Measurements from ENCODE around the gene ARL6IP5.

ARL6IP5 gene, protein sequence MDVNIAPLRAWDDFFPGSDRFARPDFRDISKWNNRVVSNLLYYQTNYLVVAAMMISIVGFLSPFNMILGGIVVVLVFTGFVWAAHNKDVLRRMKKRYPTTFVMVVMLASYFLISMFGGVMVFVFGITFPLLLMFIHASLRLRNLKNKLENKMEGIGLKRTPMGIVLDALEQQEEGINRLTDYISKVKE

DNA sequence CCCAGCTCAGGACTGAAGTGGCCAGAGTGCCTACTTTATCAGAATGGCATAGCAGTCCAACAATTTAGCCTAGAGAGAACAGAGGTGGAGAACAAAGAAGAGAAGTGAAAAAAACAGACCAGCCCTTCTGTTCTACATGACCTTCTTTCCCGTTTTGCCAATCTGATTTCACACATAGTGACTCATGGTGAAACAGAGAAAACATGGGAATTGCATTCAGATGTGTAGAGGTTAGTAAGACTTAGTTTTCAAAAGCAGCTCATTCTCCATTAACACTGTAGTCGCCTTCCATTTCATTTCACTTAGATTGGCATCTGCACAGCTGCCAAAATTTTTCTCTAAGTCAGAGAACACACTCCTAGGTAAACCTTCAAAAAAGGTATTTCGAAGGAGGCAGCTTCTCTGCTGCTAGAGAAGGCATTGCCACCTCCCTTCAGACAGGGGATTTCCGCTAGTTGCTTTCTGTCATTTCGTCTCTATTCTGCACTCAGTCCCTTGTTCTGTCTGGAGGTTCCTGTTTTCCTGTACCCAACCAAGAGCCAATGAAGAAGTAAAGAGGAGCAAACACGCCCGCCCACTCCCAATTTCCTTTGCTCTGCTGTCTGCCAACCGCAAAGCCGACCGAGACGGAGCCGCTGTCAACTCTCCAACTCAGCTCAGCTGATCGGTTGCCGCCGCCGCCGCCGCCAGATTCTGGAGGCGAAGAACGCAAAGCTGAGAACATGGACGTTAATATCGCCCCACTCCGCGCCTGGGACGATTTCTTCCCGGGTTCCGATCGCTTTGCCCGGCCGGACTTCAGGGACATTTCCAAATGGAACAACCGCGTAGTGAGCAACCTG lies at the start of gene ARL6IP5:
ARL6IP5 (plus strand) TSS at position 612 of the 842 bp plus-strand sequence; CDS start at position 723, 111 bp downstream.
- DNase-seq: no peak

DNA sequence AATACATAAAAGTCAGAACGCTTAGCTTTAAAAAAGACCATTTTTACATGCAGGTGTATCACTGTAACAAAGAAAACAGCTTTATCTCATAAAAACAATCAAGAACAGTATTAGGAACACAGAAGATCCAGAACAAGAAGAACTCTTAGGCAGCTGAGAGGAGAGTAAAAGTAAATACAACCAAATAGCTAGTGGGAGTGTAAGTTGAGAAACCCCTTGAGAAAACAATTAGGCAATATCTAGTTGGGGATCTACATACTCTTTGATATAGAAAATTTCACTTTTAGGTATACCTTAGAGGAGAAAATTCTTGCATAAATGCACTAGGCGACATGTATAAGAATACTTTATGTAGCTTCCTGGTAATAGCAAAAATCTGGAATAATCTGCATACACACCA lies 40.1 kb upstream of the ARL6IP5 start:
- no peak for DNase-seq

DNA sequence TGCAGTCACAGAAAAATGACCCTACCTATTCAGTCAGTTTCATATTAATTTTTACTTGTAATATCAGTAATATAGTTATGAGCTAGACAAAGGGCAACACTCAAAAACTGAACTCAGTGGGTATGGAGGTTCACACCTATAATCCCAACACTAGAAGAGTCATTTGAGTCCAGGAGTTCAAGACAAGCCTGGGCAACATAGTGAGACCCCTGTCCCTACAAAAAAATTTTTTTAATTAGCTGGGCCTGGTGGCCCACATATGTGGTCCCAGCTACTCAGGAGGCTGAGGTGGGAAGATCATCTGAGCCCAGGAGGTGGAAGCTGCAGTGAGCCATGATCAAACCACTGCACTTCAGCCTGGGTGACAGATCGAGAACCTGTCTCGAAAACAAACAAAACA lies 35.7 kb upstream of the ARL6IP5 start:
- no peak for DNase-seq

DNA sequence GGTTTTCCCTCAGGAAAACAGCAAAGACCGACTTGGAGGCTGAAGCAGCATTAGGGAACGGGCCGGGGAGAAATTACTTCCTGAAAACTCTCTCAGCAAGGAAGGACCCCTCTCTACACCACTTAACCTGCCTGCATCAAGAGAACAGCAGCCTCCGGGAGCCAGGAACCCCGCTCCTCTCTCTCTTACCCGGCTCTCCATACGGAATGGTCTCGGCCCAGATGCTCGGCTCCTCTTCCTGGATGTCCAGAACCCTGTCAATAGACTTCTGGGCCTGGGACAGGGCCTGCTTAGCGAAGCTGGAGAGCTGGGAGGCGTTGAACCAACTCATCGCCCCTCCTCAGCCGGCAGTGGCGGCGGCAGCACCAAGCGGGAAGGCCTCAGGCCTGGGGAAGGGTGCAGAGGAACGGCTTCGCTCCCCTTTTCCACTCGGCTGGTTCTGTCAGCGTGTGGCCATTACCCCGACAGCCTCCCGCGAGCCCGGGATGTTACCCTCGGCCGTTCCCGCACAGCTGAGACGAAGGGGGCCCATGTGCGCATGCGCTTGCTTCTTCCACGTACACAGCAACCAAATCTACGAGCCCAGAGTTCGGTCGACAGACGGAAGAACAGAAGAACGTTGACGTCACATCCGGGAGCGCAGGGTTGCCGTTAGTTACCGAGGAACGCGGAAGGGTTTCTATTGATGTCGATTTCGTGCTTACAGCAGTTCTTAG lies 32.8 kb upstream of the ARL6IP5 start, which contains the start of gene TMF1:
TMF1 (minus strand) TSS at position 578 of the 716 bp plus-strand sequence; CDS start at position 331, 247 bp downstream.
- DNase-seq: no peak

DNA sequence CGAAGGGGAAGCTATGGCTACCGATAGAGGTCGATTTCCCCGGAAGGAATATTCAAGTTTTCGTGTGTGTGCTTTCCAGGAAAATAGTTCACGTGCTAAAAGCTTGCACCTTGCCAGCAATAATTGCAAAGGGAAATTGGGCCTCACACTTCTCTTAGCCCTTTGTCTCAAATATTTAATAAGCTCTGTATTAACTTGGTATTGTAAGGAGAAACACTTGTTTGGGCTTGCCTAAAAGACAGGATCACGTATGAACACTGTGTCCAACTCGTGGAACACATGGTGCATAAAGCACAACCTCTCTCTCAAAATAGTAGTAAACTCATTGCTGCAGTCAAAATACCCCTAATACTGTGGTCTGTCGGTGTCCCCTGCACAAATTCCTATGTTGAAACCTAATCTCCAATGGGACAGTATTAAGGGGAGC lies 32.3 kb upstream of the ARL6IP5 start:
- DNase-seq: no peak

DNA sequence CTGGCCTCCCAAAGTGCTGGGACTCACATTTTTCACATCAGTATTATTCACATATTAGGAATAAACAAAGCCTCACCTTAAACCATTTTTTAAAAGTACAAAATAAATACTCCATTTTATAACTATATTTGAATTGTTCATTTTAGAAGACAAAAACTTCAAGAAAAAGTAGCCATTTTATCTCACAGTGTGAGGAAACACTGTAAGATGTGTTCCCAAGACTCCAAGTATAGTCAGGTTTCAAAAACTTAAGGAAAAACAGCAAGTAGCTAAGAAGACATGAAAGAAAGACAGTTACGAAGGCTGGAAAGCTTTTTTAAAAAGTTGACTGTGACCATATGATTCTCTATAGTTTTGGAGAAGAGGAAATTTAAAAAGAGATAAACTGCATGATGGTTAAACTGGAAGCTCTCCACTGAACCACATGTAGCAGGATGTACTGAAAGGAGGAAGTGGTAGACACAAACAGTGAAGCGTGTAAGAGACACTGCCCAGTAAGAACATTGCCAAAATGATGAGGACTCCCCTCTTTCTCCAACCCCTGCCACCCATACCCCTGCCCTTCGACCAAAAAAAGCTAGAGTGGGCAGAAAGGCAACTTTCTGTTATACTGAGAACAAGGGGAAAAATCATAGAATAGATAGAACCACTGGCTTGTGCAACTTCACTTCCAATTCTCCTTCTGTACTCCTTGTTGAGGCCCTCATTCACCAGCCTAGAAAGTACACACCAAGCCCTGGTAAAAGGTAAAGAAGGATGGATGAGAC lies 26.4 kb upstream of the ARL6IP5 start:
- no peak for DNase-seq

DNA sequence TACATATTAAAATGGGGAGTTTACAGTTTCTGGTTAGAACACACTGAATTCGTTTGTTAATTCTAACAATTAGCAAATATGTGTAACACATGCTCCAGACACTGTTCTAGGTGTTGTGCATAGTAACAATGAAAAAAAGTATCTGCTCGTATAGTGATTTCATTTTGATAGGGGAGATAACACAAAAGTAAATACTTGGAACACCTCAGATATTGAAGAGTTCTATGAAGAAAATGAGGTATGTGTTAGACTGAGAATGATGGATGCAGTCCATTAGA lies 25.9 kb upstream of the ARL6IP5 start:
- DNase-seq: no peak

DNA sequence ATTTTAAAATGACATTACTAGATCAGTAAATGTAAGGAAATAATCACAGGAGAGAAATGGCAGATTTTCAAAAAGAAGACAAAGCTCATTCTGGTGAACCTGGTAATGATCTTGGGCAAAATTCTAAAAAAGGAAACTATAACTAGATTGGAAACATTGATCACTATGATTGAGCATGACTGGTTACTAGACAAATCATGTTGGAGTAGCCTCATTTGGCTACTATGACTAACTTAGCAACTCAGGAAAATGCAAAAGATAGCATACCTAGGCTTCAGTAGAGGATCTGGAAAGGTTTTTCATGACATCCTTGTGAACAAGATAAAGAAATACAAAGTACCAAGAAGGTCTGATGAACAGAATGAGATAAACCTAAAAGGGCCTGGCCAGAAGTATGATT lies 25.0 kb upstream of the ARL6IP5 start:
- DNase-seq: no peak

DNA sequence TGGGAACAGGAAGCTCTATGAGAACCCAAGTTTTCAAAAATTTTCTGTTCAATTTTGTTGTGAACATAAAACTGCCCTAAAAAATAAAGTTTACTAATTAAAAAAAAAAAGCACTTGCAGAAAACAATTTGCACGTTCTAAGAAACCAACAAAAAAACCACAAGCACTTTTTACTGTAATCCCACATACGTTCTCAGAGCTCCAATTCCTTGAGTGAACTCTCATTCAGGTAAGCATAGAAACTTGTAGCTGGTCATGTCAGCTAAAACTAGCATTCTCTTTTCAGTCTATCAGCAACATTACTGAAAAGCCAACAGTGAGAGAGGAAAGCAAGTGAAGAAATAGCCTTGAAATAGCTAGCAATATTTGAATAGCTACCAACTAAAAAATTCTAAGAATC lies 21.1 kb upstream of the ARL6IP5 start:
- no peak for DNase-seq

DNA sequence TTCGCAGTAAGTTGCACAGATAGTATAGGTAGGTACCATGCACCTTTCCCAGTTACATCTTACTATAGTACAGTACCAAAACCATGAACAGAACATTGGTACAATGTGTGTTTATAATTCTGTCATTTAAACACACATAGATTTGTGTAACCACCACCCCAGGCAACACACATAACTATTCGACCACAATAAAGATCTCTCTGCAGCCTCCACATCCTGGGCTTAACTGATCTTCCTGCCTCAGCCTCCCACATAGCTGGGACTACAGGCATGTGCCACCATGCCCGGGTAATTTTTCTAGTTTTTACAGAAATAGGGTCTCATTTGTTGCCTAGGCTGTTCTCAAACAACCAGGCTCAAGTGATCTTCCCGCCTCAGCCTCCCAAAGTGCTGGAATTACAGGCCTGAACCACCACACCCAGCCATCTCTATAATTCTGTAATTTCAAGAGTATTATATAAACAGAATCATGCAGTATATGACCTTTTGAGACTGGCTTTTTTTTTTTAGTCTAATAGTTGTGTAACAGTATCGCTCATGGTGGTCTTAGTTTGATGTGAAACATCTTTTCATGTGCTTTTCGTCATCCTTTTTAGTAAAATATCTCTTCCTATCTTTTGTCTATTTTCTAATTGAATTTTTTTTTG lies 19.3 kb upstream of the ARL6IP5 start:
- DNase-seq: no peak

DNA sequence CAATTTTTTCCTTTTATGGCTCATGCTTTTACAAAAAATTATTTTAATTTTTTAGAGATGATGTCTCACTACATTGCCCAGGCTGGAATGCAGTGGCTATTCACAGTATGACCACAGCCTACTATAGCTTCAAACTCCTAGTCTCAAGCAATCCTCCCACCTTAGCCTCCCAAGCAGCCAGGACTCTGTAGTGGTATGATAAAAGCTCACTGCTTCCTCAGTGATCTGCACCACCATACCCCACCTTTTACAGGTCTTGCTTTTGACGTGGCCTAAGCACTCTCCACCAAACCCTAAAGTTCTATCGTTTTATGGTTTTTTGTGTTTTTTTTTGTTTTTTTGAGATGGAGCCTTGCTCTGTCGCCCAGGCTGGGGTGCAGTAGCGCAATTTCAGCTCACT lies 18.6 kb upstream of the ARL6IP5 start:
- no peak for DNase-seq

DNA sequence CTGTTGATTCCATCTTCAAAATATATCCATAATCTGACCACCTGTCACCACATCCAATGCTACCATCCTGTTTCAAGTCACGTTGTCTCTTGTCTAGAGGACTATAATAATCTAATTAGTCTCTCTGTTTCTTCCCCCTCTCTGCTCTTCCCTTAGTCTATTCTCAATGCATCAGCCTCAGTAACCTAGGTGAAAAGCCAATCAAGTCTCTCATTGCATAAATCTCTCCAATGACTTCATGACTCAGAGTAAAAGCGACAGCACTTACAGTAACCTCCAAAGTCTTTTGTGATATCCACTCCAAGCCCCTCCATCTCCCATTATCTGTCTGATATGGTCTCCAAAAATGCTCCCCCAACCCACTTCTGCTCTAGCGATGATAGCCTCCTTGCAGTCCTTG lies 11.8 kb upstream of the ARL6IP5 start:
- DNase-seq: no peak

DNA sequence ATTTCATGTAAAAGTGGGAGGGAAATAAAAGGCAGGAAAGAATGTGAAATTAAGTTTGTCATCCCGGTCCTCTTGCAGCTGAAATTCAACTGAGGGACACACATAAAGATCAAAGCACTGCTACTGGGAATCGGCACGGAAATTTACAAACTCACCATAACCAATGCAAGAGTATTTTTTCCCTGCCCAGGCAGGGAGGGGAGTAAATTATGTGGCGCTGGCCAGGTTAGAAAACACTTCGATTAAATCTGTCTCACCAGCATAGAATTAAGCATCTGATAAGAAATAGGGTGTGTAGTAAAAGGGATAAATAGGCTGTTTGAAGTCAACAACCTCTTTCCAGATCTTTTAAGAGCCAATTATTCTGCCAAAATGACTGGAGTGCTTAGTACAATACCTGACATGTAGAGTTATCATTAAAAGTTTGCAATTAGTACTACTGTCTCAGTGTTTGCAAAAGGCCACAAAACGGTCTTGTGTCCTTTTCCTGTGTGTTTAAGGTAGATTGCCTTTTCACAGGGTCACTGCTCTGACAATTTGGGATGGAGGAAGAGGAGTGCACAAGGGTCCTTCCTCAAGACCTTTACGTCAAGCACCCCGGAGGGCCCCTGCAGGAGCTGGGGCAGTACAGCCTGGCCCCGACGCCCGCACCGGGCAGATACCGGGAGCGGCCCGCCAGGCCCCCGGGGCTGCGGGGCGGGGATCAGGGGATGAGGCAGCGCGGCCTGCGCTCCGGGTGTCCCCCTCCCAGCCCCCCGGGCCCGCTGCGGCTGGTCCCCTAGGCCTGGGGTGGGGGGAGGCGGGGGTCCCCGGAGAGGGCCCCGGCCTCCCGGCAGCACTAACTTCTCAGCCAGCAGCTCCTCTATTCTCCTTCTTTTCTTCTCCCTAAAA lies 5.2 kb upstream of the ARL6IP5 start:
- no peak for DNase-seq

DNA sequence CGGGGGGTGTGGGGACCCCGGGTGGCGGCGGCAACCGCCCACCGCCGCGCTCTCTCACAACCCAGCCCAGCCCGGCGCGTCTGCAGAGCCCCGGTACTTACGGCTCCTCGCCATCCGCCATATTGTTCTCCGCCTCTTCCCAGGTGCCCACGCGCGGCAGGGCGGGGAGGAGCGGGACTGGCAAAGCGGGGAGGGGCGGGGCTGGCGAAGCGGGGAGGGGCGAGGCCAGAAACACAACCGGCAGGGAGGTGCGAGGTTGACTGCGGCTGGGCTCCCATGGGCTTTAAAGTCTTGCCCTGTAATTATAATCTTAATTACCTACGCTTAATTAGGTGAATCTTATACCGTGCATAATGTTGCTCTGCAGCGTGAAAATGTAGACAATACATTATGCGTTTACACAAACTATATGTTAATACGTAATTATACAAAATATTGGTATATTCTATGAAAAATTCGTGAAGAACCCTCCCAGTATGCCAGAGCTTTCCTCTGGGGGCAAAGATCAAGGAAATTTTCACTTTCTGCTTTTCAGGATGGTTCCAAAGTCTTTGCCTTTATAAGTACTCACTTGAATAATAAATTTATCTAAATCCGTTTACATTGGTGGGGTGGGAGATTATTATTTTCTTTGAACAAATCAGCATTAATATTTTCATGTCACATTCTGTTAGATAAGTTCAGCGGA lies 4.4 kb upstream of the ARL6IP5 start, which contains the start of gene UBA3:
UBA3 (minus strand) TSS at position 133 of the 688 bp plus-strand sequence; CDS start at position 121, 12 bp downstream.
- DNase-seq: peak; percentile 14

DNA sequence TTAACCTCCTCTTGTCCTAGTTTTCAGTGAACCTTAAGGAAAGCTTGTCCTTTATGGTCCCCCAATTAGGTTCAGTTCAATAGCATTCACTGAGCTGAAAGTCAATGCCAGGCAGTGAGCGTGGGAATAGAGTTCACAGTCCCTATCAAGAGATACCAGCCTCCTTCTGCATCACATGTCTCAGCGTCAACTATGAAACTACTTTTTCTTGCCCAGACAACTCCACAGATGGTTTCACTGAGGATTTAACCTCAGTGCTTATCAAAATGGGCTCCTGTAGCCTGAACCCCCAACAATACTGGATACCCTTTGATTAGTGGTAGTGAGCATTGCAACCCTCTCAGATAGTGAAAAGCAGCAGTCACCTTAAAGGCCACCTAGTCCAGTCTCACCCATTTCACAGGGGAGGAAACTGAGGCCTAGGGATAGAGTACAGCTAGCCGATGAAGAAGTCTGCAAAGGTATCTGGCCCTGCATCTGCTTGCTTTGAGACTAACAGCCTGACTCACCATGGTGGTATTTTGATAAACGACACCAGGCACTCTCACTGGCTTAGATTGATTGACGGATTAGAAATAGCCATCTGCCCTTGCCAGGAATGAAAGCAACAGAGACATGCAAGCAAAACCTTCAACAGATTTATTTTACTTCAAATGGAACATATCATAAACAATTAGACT lies 3.0 kb upstream of the ARL6IP5 start:
- no peak for DNase-seq

DNA sequence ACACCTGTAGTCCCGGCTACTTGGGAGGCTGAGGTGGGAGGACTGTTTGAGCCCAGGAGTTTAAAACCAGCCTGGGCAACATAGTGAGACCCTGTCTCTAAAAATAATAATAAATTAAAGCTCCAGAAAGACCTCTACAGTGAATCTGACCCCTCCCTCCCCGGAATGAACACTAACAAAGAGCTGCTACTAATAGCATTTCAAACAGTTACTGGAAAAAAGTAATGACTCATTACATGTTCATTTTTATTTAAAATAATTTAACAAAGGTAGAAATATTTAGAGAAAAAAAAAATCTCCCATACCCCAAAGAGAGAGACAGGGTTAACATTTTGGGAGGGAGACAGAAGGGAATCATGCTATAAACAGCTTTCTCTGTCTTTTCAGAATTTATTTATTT lies 2.4 kb upstream of the ARL6IP5 start:
- DNase-seq: no peak

DNA sequence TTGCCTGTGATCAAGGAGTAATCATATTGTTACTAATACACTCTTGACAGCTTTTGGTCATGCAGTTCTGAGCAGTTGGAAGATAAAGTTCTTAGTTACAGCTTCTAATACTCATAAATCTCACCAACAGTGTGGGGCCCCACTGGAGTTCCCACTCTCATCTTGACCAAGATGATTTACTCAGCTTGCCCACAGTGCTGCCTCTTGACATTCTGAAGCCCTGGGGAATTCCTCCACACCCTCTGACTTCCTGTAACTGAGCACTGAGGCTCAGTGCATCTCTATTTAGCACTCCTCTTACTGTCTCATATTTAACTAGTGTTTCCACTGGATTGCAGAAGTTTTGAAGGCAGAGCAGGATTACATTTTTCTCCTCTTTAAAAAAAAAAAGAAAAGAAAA lies 1.9 kb upstream of the ARL6IP5 start:
- no peak for DNase-seq

DNA sequence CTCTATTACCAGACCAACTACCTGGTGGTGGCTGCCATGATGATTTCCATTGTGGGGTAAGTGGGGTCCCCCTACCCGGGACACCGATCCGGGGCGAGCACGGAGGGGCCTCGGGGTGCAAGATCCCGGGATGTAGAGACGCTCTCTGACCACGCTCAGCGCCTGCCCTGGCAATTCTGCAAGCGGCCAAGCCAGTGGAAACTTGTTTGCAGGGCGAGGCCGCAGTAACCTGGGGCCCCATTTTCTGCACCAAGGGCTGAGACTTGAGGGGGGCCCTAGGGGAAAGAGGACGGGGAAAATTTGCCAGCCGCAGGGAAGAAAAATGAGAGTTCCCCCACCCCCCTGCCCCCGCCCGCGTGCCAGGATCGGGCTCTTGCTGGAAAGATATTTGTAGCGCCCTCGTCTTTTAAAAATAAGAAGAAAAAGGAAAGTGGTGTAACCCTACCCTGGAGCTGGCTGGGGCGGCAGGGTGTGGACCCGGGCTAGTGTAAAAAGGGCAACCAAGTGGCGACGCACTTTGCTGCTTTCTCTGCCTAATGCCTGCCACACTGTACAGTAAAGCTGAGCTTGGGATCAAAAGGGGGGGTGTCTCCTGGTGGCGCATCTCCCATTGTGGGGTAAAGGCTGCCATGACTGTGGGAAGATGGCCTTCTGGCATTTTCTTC lies 563 bp downstream of the ARL6IP5 start:
- no peak for DNase-seq

DNA sequence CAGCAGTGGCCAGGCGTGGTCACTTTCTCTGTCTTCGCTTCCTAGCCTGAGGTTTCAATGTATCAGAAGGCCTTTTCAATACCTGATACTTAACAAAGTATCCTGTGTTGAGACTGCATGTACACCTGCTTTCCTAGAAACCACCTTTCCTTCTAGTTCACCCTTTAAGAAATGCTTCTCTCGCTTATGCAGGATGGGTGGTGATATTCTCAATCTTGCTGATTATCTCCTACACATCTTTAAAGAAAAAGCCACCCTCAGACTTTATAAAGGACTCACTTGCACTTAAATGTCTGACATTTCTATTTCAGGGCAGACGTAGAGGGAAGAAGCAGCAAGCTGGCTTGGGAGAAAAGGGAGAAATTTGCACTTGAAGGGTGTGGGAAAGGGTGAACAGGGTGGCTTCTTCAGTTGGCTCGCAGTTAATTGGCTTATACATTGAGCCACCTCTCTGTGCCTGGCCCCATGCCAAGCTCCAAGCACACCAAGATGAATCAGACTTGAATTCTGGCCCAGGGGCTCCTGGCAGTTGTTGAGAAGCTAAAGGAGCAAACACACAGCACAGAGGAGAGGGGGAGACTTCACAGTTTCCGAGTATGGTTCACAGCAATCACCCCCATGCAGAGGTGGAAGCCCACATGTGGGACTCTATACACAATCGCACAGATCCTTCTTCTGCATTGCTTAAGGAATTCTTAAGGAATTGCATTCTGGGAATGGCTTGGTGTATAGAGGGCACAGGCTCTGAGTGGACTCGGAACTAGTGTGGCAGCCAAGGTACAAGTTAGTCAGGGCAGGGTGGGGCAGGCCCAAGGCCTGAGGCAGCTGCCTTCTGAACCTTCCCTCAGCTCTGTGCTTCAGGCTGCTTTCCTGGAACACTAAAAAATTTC lies 1.3 kb downstream of the ARL6IP5 start:
- no peak for DNase-seq
